NK-92 treated with Interleukin-12 subunit alpha and Interleukin-12 subunit beta, amount 100 ng/mL, for 24 hours (cell line): ENCODE results near the gene DND1.
"Not testable (repeated sequence)": the region's sequence is repeated elsewhere in the genome, so short reads cannot be mapped to it uniquely, and the experiment has no call there.

ENCODE experiments used
- DNase-seq: peaks from one replicate; lab custom pipeline; 2025; lab: John Stamatoyannopoulos, UW

DND1 gene

DNA sequence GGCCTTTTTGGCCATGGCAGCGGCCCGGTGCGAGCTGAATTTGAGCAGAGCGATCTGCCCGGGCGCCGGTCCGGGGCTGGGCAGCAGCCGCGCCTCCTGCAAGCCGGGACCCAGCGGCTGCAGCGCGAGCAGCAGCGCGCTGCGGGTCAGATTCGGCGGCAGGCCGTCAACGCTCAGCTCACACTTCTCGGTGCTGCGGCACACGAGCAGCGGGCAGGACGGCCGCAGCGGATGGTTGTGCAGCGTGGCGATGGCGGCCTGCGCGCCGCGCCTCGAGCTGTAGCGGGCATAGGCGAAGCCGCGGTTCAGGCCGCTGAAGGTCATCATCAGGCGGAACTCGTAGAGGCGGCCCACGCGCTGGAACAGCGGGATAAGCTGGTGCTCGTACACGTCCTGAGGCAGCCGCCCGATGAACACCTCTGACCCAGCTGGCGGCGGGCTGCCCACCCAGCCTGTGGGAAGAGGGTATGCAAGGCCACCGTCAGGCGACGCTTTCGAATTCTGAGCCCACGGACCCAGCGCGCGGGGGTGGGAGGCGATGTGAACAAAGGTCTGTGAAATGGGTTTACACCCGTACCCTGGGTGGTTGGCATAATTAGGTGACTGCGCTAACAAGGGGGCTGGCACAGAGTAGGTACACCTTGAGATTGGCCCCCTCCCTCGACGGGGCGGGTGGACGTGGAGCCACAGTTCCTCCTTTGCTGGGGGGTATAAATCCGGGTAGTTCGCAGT, 755 bp downstream of the DND1 start:
- no peak for DNase-seq

DNA sequence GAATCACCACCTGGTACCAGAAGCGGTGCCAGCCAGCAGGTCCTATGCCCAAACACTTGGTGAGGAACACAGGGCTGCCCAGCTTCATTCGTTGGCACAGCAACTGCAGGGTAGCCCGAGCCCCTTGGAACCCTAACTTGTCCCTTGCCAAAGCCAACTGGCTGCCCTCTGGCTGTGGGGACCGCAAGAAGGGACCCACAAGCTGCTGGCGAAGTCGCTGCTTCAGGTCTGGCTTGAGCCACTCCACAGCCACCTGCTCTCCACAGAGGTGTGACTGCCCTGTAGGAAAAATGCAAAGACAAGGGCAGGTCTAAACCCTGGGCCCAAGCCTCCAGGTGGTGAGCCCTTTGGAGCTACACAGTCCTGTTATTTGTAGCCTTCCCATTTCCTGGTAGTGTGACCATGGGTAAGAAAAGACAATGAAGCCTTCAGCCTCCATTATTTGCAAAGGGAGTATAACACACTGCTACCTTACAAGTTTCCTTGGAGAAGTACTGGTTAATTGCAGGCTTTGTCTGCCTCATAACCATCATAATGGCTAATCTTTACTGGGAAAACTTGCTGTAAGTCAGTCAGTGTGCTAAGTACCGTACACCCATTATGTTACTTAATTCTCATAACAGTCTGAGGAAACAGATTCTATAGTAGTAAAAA, 1.8 kb downstream of the DND1 start:
- DNase-seq = no peak

DNA sequence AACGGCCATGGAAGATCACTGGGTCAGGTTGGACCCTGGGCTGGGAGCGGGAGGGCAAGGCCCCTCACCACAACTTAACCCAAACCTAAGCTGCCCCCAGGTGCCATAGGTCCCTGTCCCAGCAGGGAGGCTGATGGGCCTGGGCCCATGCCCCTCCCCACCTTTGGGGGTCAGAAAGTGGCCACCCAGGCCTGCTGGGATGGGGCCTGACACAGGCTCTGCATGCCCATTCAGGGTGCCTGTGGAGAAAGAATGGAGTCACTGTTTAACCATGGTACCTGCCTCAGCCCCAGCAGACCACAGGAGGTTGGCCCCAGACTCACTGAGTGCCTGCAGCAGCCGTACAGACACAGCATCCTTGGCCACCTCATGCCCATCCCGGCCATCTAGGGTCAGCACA, 2.3 kb downstream of the DND1 start:
- not testable (repeated sequence) for DNase-seq

DNA sequence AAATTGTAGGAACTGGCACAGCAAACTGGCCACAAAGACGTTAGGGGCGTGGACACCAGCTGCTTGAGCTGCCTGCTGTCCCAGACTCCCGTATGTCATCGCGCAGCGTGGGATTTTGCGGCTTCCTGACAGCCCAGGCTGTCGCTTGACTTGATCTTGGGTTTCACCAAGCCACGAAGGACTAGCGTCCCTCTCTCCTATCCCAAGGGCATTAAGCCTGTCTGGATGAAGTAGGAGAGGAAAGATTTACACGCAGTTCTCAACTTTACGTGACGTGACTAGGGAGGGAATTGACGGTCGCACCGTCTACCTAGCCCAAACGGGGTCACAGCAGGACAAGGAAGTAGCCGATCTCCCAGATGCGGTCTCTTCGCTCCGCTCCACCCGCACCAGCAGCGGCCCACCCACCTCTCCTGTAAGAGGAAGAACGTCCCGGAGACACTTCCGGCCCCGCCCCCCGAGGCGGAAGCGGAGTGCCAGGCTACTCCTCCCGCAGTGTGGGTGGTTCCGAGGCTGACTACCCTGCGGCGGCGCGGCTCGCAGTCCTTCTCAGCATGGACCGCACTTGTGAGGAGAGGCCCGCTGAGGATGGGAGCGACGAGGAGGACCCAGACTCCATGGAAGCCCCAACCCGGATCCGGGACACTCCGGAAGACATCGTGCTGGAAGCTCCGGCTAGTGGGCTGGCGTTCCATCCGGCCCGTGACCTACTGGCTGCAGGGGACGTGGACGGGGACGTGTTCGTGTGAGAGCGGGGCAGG, 8.8 kb downstream of the DND1 start, which contains the start of gene WDR55:
TSS of gene WDR55 (plus strand) at position 546 of the 761 bp plus-strand sequence. CDS start at position 555, 9 bp downstream.
- peak; percentile 90 for DNase-seq

DNA sequence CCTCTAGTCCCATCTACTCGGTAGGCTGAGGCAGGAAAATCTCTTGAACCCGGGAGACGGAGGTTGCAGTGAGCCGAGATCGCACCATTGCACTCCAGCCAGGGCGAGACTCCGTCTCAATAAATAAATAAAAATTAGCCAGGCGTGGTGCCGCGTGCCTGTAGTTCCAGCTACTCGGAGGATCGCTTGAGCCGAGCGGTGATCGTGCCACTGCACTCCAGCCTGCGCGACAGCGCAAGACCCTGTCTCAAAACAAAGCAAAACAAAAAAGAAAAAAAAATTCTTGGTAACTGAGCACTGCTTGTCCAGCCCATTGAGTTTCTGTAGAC, 9.4 kb downstream of the DND1 start:
- no peak for DNase-seq

DNA sequence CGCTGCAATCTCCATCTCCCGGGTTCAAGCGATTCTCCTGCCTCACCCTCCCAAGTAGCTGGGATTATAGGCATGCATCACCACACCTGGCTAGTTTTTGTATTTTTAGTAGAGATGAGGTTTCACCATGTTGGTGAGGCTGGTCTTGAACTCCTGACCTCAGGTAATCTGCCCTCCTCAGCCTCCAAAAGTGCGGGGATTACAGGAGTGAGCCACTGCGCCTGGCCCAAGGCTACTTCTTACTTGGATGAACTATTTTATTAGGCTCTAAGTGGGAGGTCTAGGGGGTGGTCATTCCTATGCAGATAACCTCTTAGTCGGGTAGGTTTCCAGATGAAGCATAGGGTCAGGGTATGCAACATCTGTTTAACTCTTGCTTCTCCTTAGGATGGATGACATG, 13.0 kb downstream of the DND1 start:
- DNase-seq = not testable (repeated sequence)

DNA sequence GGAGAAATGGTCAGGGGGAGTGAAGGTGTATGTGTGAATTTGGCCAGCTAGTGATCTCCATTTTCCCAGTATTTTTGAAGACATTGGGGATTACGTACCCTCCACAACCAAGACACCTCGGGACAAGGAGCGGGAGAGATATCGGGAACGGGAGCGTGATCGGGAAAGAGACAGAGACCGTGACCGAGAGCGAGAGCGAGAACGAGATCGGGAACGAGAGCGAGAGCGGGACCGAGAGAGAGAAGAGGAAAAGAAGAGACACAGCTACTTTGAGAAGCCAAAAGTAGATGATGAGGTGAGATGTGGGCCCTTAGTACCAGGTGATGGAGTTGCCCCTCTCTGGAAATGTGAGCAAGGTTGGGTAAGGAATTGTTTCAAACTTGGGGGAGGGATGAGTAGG, 14.5 kb downstream of the DND1 start:
- DNase-seq = no peak

DNA sequence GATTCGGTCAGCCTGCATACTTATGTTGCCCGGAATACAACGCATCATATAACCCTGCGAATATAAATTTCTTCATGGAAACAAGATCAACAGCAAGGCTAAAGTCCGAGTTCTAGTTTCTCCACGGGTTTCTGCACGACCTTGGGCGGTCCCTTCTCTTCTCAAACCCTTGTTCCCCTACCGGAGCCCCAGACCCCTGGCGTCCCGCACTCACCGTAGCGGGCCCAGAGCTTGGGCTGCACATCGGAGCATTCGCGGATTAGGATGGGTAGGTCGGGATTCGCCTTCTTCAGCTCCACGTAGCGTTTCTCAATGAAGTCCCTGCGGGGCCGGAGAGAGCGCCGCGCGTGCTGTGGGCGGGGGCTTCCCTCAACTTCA, 26.3 kb downstream of the DND1 start:
- no peak for DNase-seq

DNA sequence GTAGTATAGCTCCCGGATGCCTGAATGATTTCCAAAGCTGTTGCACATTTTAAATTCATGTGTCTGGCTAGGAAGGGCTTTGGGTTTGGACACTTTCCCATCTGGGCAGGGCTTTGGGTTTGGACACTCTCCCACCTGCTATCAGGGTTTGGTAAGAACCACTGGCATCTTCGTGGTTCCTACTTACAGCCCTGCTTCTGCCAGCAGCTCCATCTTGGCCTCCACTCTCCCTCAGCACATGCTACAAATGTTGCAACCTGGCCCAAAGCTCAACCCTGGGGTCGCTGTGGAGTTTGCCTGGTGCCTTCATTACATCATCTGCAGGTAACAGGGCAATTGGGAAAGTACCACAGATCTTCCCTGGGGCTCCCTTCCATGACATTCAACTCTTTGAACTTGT, 30.7 kb downstream of the DND1 start:
- DNase-seq = no peak

DNA sequence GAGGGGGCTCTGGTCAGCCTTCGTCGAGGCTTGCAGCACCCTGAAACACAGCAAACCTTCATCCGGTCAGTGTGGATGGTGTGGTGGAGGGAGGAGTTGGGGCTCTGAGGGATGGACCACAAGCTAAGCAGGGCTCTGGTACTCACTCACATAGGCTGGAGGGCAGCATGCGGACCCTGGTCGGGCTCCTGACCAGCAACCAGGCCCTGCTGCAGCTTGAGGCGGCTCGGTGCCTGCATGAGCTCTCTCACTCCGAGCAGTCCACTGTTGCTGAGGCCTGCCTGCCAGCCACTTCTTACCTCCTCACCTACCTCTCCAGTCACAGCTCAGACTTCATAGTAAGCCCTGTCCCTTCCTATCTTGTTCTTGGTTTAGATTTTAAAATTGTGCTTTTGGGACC, 31.7 kb downstream of the DND1 start:
- DNase-seq = no peak

DNA sequence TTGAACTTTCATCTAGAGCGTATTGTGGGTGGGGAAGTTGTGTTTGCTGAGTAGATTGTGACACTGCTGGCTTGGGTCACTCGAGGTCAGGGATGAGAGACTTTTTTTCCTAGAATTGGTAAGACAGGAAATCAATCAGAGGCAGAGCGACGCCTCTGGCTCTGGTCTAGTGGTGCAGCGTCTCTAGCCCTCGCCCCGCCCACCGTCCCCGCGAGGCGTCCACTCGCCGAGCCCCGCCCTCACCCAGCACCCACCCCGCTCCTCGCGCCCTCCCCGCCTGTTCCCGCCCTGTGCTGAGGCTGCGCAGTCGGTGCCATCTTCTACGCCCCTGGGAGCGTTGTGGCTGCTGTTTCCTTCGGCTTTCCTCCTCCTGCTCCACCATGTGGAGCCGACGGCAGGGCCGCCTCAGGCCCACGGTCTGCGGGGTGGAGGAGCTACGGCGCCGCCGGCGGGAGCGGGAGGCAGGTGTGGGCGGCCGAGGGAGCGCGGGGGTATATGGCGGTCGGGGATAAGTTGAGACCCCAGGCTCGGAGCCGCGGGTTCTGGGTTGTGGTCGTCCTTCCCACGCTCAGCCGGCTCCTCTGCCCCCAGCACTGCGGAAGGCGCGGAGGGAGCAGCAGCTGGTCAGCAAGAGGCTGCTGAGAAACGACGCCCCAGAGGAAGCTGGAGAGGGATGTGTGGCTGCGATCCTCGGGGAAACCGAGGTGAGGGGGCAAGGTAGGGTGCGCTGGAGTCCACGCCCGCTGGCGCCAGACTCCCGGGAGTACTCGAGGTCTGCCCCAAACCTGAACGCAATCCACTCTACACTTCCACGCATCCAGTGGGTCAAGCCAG, 34.0 kb downstream of the DND1 start, which contains the start of gene TMCO6:
TSS of gene TMCO6 (plus strand) at position 304 of the 834 bp plus-strand sequence. CDS start at position 381, 77 bp downstream.
- peak; percentile 96 for DNase-seq

DNA sequence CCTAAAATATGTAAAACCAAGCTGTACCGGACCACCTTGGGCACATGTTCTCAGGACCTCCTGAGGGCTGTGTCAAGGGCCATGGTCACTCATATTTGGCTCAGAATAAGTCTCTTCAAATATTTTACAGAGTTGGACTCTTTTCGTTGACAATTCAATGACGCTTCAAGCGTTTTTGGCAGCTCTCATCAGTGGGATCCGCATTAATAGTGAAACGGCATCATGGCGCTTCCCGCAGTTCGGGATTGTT, 34.6 kb downstream of the DND1 start:
- not testable (repeated sequence) for DNase-seq

DNA sequence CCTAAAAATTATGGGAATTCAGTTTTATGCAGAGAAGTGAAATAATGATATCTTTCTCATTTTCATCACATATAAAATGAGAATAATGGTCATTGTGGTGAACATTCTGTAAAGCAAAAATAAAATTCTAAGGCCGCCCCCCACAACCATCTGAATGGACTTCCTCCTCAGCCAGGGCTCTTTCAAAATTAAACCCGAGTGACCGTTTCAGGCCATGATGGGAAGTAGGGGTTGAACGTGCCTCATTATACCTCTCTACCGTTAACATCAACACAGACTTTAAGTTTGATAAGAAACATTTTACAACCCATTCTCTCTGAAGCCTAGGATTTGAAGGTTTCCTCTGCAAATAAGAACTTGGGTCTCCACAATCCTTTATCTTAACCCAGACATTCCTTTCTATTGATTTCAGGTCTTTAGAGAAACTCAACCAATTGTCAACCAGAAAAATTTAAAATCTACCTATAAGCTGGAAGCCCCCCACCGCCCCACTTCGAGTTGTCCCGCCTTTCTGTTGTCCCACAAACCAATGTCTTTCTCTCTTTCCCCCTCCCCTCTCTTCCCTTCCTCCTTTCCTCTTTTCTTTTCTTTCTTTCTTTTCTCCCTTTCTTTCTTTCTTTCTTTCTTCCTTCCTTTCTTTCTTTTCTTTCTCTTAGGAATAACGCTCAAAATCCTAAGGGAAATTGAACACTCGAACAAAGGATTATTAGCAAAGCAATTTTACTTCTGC, 35.8 kb downstream of the DND1 start:
- no peak for DNase-seq

DNA sequence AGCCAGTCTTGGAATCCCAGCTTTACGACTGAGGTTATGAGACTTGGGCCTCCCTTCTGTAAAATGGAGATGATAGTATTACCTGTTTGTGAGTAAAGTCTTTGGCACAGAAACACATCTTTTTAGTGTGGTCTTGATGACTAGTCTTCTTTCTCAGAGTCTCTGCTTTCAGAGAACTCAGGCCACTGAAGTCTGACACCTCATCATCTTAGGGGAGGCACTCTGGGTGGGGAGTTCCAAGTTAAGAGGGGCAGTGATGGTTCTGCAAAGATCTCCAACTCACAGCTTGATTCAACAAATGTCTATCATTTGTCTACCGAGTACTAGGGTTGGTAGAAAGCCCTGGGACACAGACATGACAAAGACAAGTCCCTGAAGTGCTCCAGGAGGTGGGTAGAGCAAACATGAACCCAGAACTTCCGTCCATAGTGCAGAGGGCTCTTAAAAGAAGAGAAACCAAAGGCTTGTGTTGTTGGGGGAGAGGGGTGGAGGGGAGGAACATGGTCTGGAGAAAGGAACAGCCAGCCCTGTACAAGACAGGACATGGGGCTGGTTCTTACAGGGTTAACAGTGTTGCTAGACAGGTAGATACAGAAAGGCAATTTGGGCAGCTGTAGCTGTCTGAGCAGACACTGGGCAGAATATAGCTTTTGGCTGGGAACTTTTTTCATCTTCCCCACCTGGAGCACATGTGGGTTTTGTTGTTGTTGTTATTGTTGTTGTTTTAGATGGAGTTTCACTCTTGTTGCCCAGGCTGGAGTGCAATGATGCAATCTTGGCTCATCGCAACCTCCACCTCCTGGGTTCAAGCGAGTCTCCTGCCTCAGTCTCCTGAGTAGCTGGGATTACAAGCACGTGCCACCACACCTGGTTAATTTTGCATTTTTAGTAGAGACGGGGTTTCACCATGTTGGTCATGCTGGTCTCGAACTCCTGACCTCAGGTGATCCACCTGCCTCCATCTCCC, 37.8 kb downstream of the DND1 start:
- no peak for DNase-seq

DNA sequence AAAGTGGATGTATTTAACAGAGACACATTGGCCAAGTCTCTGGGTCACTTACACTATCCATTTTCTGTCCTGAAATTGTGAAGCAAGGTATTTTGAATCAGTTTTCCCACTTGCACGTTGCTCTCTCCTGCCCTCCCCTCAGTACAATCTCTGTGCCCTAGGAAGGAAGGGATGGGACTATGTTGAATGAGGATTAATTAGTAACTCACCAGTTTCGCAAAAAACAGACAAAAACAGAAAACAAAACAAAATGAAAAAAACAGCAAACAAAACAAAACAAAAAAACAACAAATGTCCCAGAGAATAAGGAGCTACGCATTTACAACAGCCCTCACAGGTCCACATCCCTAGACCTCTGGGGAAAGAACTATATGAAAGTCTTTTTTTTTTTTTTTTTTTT, 39.3 kb downstream of the DND1 start:
- DNase-seq = no peak

DNA sequence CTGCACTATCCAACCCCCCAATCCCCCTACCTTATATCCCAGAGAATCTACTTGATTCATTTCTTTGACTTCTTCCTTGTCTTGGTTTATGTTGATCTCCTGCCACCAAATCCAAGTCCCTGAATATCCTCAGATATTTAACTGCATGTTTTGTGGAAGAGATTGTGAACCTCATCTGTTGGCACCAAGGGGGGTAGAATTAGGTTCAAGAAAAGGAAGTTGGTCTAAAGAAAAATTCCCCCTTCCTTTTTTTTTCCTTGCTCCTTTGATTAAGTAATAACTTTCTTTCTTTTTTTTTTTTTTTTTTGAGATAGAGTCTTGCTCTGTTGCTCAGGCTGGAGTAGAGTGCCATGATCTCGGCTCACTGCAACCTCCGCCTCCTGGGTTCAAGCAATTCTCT, 39.9 kb downstream of the DND1 start:
- no peak for DNase-seq

DNA sequence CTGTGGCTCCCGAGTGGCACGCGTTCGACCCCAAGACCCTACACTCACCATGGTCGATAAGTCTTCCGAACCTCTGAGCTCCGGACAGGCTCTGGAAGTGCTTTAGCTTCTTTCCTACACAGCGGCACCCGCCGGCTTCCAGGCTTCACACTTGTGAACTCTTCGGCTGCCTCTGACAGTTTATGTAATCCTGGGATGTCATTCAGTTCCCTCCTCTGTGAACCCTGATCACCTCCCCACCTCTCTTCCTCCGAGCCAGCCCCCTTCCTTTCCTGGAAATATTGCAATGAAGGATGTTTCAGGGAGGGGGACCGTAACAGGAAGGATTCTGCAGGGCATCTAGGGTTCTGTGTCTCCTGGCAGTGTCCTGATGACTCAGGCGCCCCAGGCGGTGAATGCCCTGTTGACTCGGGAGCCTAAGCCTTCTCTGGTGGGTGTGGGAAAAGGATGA, 40.3 kb downstream of the DND1 start, which contains the start of gene CD14:
TSS of gene CD14 (minus strand) at position 155 of the 451 bp plus-strand sequence. CDS start at position 51, 104 bp downstream.
- DNase-seq = no peak

DNA sequence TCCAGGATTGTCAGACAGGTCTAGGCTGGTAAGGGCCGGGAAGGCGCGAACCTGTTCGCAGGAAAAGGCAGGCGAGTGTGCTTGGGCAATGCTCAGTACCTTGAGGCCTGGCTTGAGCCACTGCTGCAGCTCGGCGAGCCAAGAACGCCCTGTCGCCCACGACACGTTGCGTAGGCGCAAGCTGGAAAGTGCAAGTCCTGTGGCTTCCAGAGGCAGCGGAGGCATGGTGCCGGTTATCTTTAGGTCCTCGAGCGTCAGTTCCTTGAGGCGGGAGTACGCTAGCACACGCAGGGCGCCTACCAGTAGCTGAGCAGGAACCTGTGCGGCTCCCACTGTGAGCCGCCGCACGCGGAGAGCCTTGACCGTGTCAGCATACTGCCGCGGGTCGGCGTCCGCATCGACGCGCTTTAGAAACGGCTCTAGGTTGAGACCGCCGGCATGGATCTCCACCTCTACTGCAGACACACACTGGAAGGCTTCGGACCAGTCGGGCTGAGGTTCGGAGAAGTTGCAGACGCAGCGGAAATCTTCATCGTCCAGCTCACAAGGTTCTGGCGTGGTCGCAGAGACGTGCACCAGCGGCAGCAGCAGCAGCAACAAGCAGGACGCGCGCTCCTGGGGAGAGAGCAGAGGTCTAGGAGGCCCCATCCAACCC, 40.9 kb downstream of the DND1 start:
- DNase-seq = no peak

DNA sequence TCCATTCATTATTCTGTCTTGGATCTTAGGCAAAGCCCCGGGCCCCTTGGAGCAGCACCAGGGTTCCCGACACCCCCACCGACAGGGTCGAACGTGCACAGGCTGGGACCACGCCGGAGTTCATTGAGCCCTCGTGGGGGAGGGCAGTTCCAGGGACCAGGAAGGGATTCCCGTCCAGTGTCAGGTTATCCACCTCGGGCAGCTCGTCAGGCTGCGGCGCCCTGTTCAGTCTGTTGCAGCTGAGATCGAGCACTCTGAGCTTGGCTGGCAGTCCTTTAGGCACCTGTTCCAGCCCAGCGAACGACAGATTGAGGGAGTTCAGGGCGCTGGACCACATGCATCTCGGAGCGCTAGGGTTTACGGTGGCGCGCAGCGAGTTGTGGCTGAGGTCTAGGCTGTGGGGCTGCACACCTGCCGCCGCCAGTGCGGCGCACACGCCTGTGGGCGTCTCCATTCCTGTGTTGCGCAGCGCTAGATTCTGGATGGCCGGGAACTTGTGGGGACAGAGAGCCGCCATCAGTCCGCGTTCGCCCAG, 41.5 kb downstream of the DND1 start:
- no peak for DNase-seq

DNA sequence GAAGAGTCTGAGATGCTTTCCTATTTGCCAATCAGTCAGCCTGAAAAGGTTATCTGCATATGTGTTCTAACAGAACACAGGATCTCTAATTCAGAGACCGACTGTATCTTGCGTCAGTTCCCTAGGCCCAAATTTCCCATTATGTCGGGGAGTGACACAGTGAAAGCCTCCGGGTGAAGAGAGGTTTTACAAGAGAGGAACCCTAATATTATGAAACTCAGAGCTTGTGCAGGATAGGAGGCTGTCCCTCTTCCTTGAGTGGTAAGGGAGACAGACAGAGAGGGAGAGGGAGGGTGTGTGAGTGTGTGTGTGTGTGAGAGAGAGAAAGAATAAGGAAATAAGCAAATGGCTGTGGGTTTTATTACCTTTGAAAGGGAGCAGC, 42.3 kb downstream of the DND1 start:
- DNase-seq = no peak
